ENCODE results near the gene CA7.
"Not testable (repeated sequence)": the region's sequence is repeated elsewhere in the genome, so short reads cannot be mapped to it uniquely, and the experiment has no call there.

CA7 gene

GRCh38 chr16:66847533-66848067, 3.4 kb downstream of the CA7 start:
- no peak for DNase-seq

- DNase-seq = no peak
Measured at GRCh38 chr16:66848172-66848571, 4.0 kb downstream of the CA7 start.

GRCh38 chr16:66849021-66849420, 4.8 kb downstream of the CA7 start:
- no peak for DNase-seq

- DNase-seq = no peak
Measured at GRCh38 chr16:66849549-66849948, 5.3 kb downstream of the CA7 start.

GRCh38 chr16:66850115-66850815, 6.1 kb downstream of the CA7 start:
- no peak for DNase-seq

GRCh38 chr16:66851166-66851964, 7.2 kb downstream of the CA7 start:
- DNase-seq = no peak

GRCh38 chr16:66853261-66854139, 9.3 kb downstream of the CA7 start:
- DNase-seq = no peak

- no peak for DNase-seq
Measured at GRCh38 chr16:66856184-66856730, 12.0 kb downstream of the CA7 start.

- DNase-seq = no peak
Measured at GRCh38 chr16:66856801-66857200, 12.6 kb downstream of the CA7 start.

- DNase-seq = no peak
Measured at GRCh38 chr16:66857437-66857836, 13.2 kb downstream of the CA7 start.

GRCh38 chr16:66858740-66859396, 14.7 kb downstream of the CA7 start:
- DNase-seq = no peak

- DNase-seq = no peak
Measured at GRCh38 chr16:66859397-66860068, 15.3 kb downstream of the CA7 start.

- no peak for DNase-seq
Measured at GRCh38 chr16:66862023-66862520, 17.9 kb downstream of the CA7 start.

- no peak for DNase-seq
Measured at GRCh38 chr16:66863707-66864106, 19.5 kb downstream of the CA7 start.

- no peak for DNase-seq
Measured at GRCh38 chr16:66869424-66869823, 25.2 kb downstream of the CA7 start.

- not testable (repeated sequence) for DNase-seq
Measured at GRCh38 chr16:66871363-66871762, 27.1 kb downstream of the CA7 start.

- no peak for DNase-seq
Measured at GRCh38 chr16:66871840-66872239, 27.6 kb downstream of the CA7 start.

- no peak for DNase-seq
Measured at GRCh38 chr16:66872559-66872942, 28.3 kb downstream of the CA7 start.

- peak; percentile 99 for DNase-seq
Measured at GRCh38 chr16:66872943-66873684, 28.9 kb downstream of the CA7 start.

GRCh38 chr16:66873685-66874055, 29.5 kb downstream of the CA7 start:
- no peak for DNase-seq
